Uterus (tissue), 2 donors: ENCODE data around the gene BCOR.
A peak's percentile ranks its signal among the peaks of the same experiment; 100 is the strongest.

Source experiments
- CTCF ChIP-seq, 4 experiments: fragments of 200-600 bp in 2 of 4; fragments of 450-650 bp in 2 of 4; sonication (generic) in 2 of 4; IDR thresholded peaks; one replicate each; pipeline ENCODE4 v1.5.1; 2016 to 2019; ENCODE audit warnings: antibody characterized with exemption in 4 of 4, mild to moderate bottlenecking in 2 of 4, moderate library complexity in 1 of 4
- POLR2A ChIP-seq, 2 donors: fragments of 450-650 bp; IDR thresholded peaks; one replicate each; pipeline ENCODE4 v1.6.1; 2016; ENCODE audit warnings: antibody characterized with exemption in 2 of 2, mild to moderate bottlenecking in 1 of 2, moderate library complexity in 1 of 2

DNA sequence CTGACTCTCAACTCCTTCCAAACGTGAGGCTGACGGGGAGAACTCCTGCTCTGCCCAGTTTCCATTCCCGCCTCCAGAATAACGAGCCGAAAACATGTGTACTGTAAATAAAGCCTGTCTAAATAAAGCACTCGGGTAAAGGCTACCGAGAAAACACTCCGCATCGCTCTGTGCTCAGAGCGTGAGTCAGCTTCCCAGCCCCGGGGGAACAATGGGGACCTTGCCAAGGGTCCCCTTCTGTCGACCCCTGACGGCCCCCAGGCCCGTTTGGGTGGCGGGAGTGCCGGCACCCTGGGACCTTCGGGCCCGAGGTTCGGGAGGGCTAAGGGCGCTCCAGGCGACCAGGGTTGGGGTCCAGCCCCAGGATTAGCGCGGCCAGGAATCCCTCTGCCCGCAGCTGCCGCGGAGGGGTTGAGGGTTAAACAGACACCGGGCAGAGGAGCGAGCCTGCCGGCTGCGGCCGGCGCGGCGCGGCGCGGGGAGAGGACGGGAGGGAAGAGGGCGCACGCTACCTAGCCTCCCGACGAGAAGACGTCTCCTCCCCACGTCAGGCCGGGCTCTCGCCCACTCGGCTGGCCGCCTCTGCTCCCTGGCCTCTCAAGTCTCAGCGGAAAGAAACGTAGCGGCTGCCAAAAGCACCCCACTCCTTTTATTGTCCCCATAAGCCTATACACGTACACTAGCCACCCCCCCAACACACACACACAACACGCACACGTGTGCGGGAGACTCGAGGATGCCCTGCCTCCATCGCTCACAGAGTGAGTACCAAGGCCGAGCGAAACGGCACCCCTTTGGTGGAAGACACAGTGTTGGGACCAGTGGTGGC, 85.5 kb downstream of the BCOR start:
- TF ChIP-seq CTCF (IDR thresholded peaks at IDR 0.05) (peak in 1 of 4 experiments; percentile 3), POLR2A (IDR thresholded peaks at IDR 0.05) (peak in 1 of 2 donors; percentile 23)
